HG03060 (cell line): Measurements from ENCODE around the gene CYGB.

Source experiments
- ATAC-seq: cut with Tn5 transposase; IDR thresholded peaks from one replicate; pipeline ENCODE4 v1.9.1; 2021; ENCODE audit warnings: low read depth, moderate number of reproducible peaks; ENCODE audit not compliant: unreplicated experiment

CYGB gene

DNA sequence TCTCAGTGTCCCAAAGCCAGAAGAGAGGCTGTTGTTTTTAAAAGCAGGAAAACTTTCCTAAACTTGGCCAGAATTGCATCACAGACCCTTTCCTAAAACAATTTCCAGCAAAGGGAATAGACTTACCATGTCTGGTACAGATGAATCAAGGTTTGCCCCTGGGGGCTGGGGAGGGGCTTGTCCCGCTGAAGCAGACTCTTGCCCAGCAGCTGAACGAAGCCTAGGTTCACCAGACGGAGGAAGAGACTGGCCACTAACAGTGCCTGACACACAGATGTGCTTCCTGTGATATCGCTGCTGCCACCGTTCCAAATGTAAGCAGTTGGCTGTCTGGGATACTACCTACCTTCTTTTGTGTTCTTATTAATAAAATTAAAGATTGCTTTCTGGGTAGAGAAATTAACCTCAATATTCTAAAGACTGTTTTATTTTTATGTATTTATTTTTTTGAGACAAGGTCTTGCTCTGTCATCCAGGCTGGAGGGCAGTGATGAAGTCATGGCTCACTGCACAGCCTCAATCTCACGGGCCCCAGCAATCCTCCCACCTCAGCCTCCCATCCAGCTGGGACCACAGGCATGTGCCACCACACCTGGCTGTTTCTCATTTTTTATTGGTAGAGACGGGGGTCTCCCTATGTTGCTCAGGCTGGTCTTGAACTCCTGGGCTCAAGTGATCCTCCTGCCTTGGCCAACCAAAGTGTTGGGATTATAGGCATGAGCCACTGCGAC, 15.8 kb upstream of the CYGB start:
- no peak for ATAC-seq

- no peak for ATAC-seq
These were observed 14.2 kb upstream of the CYGB start for GRCh38 chr17:76551685-76552084.

GRCh38 chr17:76550712-76551615, 13.5 kb upstream of the CYGB start:
- ATAC-seq = no peak

DNA sequence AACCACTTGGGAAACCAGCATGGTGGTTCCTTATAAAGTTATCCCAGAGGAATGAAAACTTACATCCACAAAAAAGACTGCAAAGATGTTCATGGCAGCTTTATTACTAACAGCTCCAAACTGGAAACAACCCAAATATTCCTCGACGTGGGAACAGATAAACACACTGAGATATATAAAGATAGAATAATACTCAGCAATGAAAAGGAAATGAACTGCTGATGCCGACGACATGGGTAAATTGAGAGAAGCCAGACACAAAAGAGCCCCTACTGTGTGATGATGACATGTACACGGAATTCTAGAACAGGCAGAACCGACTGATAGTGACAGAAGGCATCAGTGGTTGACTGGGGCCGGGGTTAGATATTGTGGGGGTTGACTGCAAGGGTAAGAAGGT, 12.0 kb upstream of the CYGB start:
- no peak for ATAC-seq

DNA sequence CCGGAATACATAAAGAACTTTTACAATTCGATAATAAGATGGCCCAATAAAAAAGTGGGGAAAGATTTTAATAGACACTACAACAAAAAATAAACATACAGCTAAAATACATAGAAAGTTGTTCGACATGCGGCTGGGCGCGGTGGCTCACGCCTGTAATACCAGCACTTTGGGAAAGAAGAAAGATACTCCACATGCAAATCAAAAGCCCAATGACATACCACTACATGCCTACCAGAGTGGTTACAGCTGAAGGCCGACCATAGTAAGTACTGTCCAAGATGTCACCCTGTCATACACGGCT, 11.7 kb upstream of the CYGB start:
- no peak for ATAC-seq

DNA sequence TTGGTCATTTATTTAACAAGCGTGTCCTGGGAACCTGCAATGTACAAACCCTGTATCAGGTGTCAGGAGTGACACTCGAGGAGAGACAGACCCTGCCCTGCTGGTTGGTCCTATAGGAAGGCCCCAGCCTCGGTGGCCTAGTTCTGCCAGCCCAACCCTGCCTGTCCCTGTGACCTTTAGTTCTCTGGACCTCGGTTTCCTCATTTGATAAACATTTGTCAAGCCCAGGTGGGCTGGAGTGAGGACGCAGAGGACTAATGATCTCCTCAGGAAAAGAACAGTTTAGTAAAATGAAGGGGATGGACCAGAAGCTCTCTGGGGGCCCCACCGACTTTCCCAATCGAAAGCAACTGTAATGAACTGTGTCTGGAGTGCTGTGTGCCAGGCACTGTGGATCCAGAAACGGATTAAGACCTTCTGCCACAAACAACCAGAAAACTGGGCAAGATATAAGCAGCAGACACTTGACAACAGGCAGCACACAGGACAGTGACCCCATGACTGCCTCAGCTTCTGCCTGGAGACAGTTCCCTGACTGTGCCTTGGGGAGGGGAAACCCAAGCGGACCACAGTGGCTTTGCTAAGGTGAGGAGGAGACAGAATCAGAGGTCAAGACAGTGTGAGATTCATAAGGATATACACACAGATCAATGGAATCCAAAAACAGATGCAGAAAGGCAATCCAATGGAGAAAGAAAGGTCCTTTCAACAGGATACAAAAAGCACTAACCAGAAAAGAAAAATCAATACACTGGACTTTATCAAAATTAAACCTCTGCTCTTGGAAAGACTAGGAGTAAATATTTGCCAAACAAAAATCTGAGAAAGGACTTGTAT, 11.1 kb upstream of the CYGB start:
- no peak for ATAC-seq

- ATAC-seq = no peak
These were observed 10.2 kb upstream of the CYGB start for GRCh38 chr17:76547642-76548202.

DNA sequence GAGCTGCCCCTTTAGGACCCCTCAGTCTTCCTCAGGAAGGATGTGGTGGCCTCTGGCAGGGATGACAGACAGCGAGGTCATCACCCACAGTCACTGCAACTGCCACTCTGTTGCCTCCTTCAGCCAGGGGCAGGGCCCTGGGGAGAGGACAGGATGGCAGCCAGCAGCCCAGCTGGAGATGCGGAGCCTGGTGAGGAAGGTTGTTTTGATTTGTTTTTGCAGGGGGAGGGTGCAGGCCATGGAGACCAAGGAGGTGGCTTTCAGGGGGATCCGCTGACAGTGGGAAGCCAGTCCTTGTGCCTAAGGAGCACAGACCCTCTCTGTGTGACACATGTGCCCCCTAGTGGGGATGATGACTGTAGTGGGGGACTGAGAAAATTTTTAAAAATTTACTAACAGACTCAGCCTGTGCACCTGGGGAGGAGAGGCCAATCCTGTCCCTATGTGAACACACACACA, 9.7 kb upstream of the CYGB start:
- ATAC-seq = no peak

GRCh38 chr17:76546556-76547182, 9.2 kb upstream of the CYGB start:
- no peak for ATAC-seq

DNA sequence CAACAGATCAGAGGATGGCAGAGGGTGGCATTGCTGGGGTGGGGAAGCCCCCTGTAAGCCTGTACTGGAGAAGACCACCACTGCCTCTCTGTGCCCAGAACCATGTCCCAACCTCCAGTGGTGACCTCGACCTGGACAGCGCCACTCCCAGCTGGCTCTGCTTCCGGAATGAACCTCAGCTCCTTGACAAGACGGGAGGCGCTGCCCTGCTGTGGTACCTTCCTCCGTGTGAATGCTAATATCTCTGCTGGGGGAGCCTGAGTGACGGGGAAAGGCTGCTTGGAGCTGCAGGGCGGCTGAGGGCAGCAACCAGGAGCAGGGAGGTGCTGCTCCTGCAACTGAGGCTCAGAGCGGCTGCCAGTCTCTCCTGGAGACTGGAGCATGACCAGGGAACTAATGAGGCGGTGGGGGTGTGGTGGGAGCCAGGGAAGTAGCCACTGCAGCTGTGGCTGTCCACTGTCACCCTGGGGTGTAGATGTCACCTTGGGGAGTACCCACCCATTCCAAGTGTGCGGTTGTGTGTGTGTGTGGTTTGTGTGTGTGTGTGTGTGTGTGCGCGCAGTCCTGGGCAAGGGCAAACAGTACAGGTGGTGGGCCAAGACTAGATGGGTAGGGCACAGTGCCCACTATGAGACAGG, 8.5 kb upstream of the CYGB start:
- no peak for ATAC-seq

DNA sequence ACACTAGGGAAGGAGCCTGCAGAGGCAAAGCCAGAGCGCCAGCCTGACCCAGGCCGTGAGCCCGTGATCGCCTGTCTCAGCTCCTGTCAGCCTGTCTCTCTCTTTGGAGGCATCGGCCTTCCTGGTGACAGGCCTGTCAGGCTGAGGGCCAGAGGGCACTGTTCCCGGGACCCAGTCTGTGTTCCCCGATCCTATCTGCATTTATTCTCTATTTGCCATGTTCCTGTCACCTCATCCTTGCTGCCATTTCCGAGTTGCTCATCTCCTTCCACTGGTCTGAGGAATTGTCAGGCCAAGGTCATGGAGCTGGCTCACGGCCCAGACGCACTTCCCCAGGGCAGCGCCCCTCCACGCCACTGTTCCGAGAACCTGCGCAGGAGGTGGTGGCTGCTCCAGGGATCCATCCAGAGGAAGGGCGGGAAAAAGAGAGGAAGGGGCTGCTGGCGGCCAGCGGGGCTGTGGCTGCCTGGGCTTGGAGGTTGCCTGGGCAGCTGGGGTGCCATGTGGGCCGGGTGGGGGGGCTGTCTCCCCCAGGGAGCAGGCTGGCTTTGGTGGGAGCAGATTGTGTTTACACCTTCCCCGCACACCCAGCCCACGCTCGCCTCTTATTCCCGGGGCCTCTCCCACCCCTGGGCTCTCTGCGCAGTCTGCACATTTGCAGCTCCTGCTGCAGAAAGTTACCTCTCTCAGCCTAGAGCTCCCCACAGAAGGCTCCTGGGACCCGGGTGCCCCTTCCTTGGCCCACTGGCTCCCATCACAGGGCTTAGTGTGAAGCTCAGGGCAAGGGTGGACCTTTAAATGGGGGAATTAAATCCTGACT, 7.2 kb upstream of the CYGB start:
- ATAC-seq = no peak

DNA sequence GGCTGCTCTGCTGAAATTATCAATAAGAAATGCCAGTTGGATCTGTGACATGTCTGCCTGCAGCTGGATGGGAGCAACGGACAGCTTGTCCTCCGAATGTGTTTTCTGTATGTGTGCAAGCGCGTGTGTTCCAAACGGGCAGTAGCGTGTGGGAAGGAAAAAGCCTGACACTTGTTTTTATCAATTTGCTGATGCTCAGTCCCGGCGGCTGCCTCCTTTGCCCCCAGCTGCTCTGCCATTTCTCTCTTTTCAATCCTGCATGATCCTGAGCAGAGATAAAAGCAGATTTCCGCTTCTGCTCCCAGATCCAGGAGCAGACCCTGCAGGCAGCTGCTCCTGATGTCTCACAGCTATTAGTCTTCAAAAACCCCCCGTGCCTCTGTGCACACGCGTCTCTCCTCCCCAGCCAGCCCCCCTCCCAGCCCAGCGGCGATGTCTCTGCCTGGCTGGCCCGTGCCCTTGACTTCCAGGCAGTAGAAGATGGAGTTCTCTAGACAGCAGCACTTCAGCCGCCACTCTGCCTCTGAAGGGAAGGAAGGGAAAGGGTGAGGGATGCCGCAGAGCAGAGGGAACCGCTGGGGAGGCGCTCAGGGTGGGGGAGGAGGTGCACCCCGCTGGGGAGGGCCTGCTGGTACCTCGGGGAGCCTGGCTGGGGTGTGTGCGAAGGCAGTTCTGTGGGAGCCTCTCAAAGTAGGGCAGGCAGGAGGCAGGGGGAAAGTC, 6.5 kb upstream of the CYGB start:
- no peak for ATAC-seq

- ATAC-seq = no peak
These were observed 5.9 kb upstream of the CYGB start for GRCh38 chr17:76543482-76543825.

DNA sequence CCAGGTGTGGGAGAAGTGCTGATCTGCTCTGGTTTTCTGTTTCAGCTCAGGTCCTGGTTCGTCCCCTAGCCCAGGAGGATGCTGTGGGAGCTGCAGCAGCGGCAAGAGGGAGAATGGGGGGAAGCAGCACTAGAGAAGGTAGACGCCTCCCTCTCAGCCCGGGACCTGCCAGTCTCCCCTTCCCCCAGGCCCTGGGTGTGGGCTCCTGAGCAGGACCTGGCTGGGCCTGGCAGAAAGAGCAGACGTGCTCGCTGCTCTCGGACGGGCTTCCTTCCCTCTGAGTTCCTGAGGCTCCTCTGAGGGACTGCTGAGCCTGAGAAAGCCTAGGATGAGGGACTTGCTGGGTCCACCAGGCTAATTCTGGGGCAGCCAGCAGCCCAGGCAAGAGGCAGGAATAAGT, 5.5 kb upstream of the CYGB start:
- no peak for ATAC-seq

DNA sequence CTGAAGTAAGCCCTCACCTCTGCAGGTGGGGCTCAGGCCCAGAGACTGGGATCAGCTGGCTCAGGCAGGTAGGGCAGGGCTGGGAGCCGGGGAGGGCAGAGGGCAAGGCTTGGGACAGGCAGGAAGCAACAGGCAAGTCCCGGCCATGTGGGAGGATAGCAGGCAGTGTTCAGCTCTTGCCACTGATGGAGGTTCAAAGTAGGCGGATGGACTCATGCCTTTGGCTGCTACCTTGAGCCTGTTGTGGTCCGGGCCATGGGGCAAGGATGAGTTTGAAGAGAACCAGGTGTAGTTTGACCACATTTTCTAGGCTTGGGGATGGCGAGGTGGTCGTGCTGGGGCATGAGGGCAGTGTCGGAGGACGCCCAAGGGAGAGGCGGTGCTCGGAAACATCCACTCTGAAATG, 5.1 kb upstream of the CYGB start:
- ATAC-seq = no peak

- no peak for ATAC-seq
These were observed 4.4 kb upstream of the CYGB start for GRCh38 chr17:76541739-76542454.

GRCh38 chr17:76540381-76541300, 3.1 kb upstream of the CYGB start:
- no peak for ATAC-seq
